Measurements from ENCODE around the gene SAMD8.
"Not testable (repeated sequence)": the region's sequence is repeated elsewhere in the genome, so short reads cannot be mapped to it uniquely, and the experiment has no call there.

SAMD8 gene

GRCh38 chr10:75209086-75209920, 97.8 kb downstream of the SAMD8 start:
- TF ChIP-seq GATA1 (IDR thresholded peaks at IDR 0.05; ENCODE audit: low read depth, low read length) (no peak), POLR2A (IDR thresholded peaks at IDR 0.05; ENCODE audit: low read length) (no peak)

GRCh38 chr10:75209921-75210281, 98.4 kb downstream of the SAMD8 start:
- TF ChIP-seq GATA1 (IDR thresholded peaks at IDR 0.05; ENCODE audit: low read depth, low read length) (no peak), POLR2A (IDR thresholded peaks at IDR 0.05; ENCODE audit: low read length) (no peak)
- peak; percentile 81 to 90 for DNase-seq

More at GRCh38 chr10:75209086-75209920, 97.8 kb downstream of the SAMD8 start:
- DNase-seq: no peak

- TF ChIP-seq POLR2A (IDR thresholded peaks at IDR 0.05; ENCODE audit: low read length): peak; percentile 87
- no peak for TF ChIP-seq GATA1 (IDR thresholded peaks at IDR 0.05; ENCODE audit: low read depth, low read length)
- peak; percentile 95 to 98 for DNase-seq
These were observed 99.0 kb downstream of the SAMD8 start, which contains the start of gene VDAC2 for GRCh38 chr10:75210282-75211006. TSS of gene VDAC2 (plus strand) at chr10:75210796. CDS start at chr10:75211159, 363 bp downstream.

GRCh38 chr10:75211007-75211691, 99.7 kb downstream of the SAMD8 start:
- TF ChIP-seq GATA1 (IDR thresholded peaks at IDR 0.05; ENCODE audit: low read depth, low read length) (no peak), POLR2A (IDR thresholded peaks at IDR 0.05; ENCODE audit: low read length) (peak; percentile 19)
- DNase-seq: peak; percentile 78

- DNase-seq: no peak
- no peak for TF ChIP-seq GATA1 (IDR thresholded peaks at IDR 0.05; ENCODE audit: low read depth, low read length)
- no peak for TF ChIP-seq POLR2A (IDR thresholded peaks at IDR 0.05; ENCODE audit: low read length)
These were observed 100.9 kb downstream of the SAMD8 start for GRCh38 chr10:75212343-75212742.

GRCh38 chr10:75220274-75220673, 108.8 kb downstream of the SAMD8 start:
- no peak for DNase-seq

GRCh38 chr10:75221492-75221891, 110.0 kb downstream of the SAMD8 start:
- DNase-seq: not testable (repeated sequence)

More at GRCh38 chr10:75220274-75220673, 108.8 kb downstream of the SAMD8 start:
- no peak for TF ChIP-seq GATA1 (IDR thresholded peaks at IDR 0.05; ENCODE audit: low read depth, low read length)
- no peak for TF ChIP-seq POLR2A (IDR thresholded peaks at IDR 0.05; ENCODE audit: low read length)

GRCh38 chr10:75223507-75223906, 112.1 kb downstream of the SAMD8 start:
- TF ChIP-seq POLR2A (IDR thresholded peaks at IDR 0.05; ENCODE audit: low read length): no peak
- TF ChIP-seq GATA1 (IDR thresholded peaks at IDR 0.05; ENCODE audit: low read depth, low read length): no peak
- no peak for DNase-seq

GRCh38 chr10:75226095-75226494, 114.6 kb downstream of the SAMD8 start:
- DNase-seq: no peak

GRCh38 chr10:75226656-75227055, 115.2 kb downstream of the SAMD8 start:
- DNase-seq: no peak
- TF ChIP-seq POLR2A (IDR thresholded peaks at IDR 0.05; ENCODE audit: low read length) (no peak), GATA1 (IDR thresholded peaks at IDR 0.05; ENCODE audit: low read depth, low read length) (no peak)

More at GRCh38 chr10:75226095-75226494, 114.6 kb downstream of the SAMD8 start:
- no peak for TF ChIP-seq POLR2A (IDR thresholded peaks at IDR 0.05; ENCODE audit: low read length)
- TF ChIP-seq GATA1 (IDR thresholded peaks at IDR 0.05; ENCODE audit: low read depth, low read length): no peak

- no peak for TF ChIP-seq GATA1 (IDR thresholded peaks at IDR 0.05; ENCODE audit: low read depth, low read length)
- TF ChIP-seq POLR2A (IDR thresholded peaks at IDR 0.05; ENCODE audit: low read length): no peak
- DNase-seq: no peak
These were observed 116.8 kb downstream of the SAMD8 start for GRCh38 chr10:75228278-75228677.

GRCh38 chr10:75228834-75229233, 117.4 kb downstream of the SAMD8 start:
- TF ChIP-seq POLR2A (IDR thresholded peaks at IDR 0.05; ENCODE audit: low read length): no peak
- no peak for TF ChIP-seq GATA1 (IDR thresholded peaks at IDR 0.05; ENCODE audit: low read depth, low read length)
- DNase-seq: no peak

GRCh38 chr10:75229971-75230370, 118.5 kb downstream of the SAMD8 start:
- DNase-seq: no peak
- TF ChIP-seq POLR2A (IDR thresholded peaks at IDR 0.05; ENCODE audit: low read length) (no peak), GATA1 (IDR thresholded peaks at IDR 0.05; ENCODE audit: low read depth, low read length) (no peak)

GRCh38 chr10:75230600-75231038, 119.2 kb downstream of the SAMD8 start:
- TF ChIP-seq POLR2A (IDR thresholded peaks at IDR 0.05; ENCODE audit: low read length): no peak
- TF ChIP-seq GATA1 (IDR thresholded peaks at IDR 0.05; ENCODE audit: low read depth, low read length): no peak
- DNase-seq: peak; percentile 87 to 93

All from erythroblast (primary cell).